PC-9 (cell line): ENCODE measurements around the gene DHRSX.

ENCODE experiments used
- EZH2 ChIP-seq: fragments of 200-600 bp; sonication (generic); IDR thresholded peaks from 2 replicates; pipeline ENCODE4 v1.8.0; 2017; ENCODE audit warnings: antibody characterized with exemption, low read depth
- TF ChIP-seq, protein P1 (sequence below): fragments of 200-600 bp; sonication (generic); conservative IDR thresholded peaks from 2 replicates; pipeline ENCODE4 v1.6.1; 2017; ENCODE audit warnings: mixed run types, antibody characterized with exemption, mild to moderate bottlenecking, moderate library complexity

DNA sequence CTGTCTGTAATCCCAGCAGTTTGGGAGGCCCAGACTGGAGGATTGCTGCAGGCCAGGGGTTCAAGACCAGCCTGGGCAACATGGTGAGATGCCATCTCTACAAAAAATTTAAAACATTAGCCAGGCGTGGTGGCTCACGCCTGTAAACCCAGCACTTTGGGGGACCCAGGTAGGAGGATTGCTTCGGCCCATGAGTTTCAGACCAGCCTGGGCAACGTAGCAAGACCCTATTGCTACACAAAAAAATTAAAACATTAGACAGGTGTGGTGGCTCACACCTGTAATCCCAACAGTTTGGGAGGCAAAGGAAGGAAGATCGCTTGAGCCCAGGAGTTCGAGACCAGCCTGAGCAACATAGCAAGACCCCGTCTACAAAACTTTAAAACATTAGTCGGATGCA, 1.3 kb downstream of the DHRSX start:
- TF ChIP-seq, protein P1, sequence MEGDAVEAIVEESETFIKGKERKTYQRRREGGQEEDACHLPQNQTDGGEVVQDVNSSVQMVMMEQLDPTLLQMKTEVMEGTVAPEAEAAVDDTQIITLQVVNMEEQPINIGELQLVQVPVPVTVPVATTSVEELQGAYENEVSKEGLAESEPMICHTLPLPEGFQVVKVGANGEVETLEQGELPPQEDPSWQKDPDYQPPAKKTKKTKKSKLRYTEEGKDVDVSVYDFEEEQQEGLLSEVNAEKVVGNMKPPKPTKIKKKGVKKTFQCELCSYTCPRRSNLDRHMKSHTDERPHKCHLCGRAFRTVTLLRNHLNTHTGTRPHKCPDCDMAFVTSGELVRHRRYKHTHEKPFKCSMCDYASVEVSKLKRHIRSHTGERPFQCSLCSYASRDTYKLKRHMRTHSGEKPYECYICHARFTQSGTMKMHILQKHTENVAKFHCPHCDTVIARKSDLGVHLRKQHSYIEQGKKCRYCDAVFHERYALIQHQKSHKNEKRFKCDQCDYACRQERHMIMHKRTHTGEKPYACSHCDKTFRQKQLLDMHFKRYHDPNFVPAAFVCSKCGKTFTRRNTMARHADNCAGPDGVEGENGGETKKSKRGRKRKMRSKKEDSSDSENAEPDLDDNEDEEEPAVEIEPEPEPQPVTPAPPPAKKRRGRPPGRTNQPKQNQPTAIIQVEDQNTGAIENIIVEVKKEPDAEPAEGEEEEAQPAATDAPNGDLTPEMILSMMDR = no peak
- TF ChIP-seq EZH2 = no peak
